Urothelium cell line (cell line): Measurements from ENCODE around the gene TPRKB.
"Not testable (repeated sequence)": the region's sequence is repeated elsewhere in the genome, so short reads cannot be mapped to it uniquely, and the experiment has no call there.

Source experiments
- DNase-seq: peaks from one replicate; pipeline ENCODE4 v3.0.0; 2011; ENCODE audit warnings: low spot score, mixed read lengths
- FAIRE-seq: peaks from 2 replicates; lab custom pipeline; 2011; peaks lifted over from hg19 to GRCh38; lab: Jason Lieb, UNC

Gene TPRKB

DNA sequence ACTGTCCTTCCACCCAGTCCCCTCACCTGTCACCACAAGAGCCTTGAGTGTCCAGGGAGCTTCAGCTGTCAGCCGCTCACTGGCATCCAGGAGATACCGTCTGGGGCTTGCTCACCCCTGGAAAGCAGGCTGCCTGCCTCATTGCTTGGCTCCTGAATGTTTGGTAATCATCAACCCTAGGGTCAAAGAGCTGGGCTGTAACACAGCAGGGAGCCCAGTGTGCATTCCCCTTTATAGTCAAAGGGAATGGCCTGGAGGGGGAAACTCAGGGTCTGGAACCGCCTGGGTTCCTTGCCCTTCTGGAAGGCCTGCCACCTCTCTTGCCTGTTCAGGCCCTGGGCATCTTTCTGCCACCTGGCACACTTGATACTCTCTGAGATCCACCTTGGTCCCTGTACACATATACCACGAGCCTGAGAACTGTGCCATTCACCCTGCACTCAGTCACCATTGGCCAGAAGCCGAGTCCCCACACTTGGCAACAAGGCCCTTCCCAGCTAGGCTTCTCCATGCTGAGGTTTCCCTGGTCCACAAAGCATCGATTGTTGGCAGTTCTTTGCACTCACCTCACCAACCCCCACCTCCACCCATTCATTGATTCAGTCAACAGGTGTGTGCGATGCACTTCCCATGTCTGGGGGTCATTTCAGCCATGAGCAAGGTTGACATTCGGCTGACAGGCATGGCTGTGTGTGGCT, 35.0 kb downstream of the TPRKB start:
- DNase-seq (no peak), FAIRE-seq (peak; percentile 5)

DNA sequence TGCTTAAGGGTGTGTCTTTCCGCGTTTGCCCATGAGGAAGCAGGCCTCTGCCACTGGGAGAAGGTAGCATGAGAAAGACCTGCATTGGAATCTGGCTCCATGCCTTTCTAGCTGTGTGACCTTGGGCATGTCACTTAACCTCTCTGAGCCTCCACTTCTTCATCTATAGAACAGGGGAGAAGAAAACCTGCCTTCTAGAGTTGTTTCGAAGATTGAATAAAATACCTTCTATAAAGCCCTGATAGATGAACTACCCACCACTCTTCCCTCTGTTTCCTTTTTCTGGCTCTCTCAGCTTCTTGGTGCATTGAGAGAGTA, 35.7 kb downstream of the TPRKB start:
- DNase-seq, FAIRE-seq: not testable (repeated sequence)

DNA sequence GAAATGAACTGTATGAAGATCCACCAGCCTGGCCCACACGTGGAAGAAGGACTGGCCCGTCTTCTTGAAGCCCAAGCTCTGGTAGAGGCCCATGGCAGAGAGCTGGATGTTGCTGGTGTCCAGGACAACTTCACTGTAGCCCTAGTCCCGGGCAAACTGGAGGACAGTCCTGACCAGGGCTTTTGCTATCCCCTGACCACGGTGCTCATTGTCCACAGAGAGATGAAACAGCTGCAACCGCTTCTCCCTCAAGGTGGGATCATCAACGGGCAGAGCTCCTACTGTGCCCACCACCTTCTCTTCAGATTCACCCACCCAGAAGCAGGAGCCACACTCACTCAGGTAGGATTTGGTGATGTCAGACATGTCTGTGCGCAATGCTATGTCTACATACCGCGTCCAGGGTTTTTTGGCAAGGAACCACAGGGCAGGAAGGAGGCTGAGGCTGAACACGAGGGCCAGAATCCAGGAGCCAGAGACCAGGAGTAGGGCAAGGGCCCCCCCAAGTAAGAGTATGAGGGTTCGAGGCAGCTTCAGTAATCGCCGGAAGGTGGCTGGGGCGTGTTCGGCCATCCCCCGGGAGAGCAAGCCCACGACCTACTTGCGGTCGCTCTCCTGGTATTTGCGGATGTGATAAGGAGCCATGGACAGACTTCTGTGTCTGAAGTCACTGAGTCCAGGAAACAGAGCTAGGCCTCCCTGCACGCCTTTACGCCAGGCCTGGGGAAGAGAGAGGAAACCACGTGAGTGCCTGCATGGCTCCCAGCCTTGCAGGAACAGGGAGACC, 36.3 kb downstream of the TPRKB start:
- no peak for DNase-seq
- no peak for FAIRE-seq

DNA sequence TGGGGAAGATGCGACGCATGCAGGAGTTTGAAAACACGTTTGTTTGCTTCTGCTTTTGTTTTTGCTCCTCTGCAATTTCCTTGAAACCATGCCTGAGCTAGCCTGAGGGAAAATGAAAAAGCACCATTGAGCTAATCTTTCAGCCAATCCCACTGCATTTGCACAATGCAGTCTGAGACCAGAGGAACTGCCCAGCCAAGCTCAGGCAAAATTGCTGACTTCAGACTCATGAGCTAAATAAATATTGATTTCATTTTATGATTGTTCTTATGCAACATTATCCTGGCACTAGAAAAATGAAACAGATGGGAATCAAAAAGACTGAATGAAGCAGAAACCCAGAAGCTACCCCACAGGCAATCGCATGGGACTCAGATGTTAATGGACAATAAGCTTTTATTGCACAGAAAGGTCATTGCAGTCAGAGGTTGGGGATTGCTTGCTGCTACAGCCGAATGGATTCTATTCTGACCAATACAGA, 37.0 kb downstream of the TPRKB start:
- DNase-seq (no peak), FAIRE-seq (no peak)

DNA sequence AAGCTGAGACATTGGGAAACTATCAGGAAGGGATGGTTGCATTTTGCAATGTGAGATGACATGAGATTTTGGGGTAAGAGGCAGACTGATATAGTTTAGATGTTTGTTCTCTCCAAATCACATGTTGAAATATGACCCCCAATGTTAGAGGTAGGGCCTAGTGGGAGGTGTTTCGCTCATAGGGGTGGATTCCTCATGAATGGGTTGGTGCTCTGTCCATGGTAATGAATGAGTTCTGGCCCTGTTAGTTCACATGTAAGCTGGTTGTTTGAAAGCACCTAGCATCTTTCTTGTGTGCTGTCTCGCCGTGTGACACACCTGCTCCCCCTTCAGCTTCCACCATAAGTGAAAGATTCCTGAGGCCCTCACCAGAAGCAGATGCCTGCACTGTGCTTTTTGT, 37.7 kb downstream of the TPRKB start:
- DNase-seq: no peak
- FAIRE-seq: no peak

DNA sequence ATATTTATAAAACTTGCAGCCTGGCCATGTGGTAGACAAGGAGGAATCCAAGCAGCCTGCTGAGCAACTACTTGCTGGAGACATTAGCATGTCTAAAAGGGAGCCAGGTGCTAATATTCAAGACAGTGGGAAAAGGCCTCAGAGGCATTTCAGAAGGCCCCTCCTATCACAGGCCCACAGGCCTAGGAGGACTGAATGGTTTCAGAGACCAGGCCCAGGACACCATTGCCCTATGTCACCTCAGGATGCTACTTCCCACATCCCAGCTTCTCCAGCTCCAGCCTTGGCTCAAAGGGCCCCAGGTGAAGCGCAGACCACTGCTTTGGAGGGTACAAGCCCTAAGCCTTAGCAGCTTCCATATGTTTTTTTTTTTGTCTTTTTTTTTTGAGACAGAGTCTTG, 39.0 kb downstream of the TPRKB start:
- no peak for DNase-seq

DNA sequence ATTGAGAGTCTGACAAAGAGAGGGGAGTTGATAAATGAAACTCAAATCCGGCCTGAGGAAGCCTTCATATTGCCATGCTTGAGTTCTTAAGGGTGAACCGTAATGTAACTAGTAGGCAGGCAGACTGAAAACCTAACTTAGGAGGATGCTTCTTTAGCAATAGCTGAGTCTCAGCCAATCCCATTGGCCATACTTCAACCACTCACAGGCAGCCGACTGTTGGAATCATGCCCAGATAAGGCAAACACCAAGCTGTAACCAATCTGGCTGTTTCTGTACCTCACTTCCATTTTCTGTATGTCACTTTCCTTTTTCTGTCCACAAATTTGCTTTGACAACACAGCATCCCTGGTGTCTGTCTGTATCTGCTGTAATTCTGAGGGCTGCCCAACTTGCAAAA, 39.5 kb downstream of the TPRKB start:
- DNase-seq (no peak), FAIRE-seq (no peak)

More for the DNA sequence above, 39.0 kb downstream of the TPRKB start:
- no peak for FAIRE-seq

DNA sequence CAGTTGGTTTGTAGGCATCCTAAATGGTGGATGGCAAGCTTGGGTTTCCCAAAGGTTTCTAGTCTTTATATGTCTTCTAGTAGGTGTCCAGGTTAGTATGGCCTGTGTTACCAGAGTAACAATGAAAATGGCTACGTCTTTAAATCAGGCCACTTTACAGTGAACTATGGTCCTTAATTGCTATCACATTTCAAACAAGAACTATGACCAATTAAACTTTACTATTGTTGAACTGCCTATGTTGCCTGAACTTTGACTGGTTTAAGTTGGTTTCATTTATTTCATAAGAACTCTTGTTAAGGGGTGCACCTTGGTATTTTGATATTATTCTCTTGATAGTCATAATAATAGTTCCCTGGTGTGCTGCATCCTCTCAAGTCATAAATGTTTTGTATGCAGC, 40.2 kb downstream of the TPRKB start:
- FAIRE-seq, DNase-seq: not testable (repeated sequence)

DNA sequence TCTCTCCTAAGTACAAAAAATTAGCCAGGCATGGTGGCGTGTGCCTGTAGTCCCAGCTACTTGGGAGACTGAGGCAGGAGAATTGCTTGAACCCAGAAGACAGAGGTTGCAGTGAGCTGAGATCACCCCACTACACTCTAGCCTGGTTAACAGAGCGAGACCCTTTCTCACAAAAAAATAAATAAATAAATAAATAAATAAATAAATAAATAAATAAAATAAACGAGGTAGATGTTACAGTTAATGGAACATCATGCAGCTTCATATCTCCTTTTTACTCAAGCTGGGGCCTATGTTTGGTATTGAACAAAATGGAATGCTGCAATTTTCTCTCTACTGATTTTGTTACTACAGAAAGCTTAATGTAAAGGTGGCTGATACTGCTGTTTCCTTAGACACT, 40.6 kb downstream of the TPRKB start:
- not testable (repeated sequence) for FAIRE-seq

DNA sequence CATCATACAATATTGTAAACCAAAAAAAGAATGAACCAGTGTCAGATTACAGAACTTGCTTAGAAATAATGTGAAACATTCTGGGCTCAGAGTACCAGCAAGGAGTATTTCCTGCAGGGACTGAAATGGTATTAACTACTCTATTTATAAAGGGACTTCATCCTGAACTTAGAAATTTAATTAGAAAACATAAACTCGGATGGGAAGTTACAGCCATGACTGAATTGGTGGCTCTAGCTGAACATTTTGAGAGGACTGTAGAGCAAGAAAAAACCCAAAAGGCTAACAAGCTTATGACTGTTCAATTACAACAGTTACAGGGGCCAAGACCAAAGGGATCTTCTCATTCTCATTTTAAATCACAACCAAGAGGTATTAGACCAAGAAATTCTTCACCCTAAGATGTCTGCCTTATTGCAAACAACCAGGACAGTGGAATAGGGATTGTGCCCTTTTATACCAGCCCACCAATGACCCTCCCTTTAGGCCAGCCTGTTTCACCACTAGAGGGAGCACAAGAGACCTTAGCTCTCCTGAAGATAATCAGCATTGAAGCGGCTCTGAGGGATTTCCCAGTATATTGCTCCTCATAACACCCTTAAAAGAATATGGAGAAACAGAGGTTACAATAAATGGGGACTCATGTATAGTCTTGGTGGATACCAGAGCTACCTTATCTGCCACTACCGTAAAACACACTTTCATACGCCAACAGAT, 46.6 kb downstream of the TPRKB start:
- DNase-seq: not testable (repeated sequence)
- FAIRE-seq: peak; percentile 55

More for the DNA sequence above, 40.6 kb downstream of the TPRKB start:
- DNase-seq: not testable (repeated sequence)

DNA sequence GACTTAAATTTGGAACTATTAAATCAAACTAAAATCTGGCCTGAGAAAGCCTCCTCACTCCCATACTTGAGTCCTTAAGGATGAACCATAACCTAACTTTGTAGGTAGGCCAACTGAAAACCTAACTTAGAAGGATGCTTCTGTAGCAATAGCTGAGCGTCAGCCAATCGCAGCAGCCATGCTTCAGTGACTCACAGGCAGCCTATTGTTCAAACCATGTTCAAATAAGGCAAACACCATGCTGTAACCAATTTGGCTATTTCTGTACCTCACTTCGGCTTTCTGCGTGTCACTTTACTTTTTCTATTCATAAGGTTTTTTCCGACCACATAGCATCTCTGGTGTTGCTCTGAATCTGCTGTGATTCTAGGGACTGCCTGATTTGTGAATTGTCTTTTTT, 48.7 kb downstream of the TPRKB start:
- not testable (repeated sequence) for FAIRE-seq, DNase-seq

DNA sequence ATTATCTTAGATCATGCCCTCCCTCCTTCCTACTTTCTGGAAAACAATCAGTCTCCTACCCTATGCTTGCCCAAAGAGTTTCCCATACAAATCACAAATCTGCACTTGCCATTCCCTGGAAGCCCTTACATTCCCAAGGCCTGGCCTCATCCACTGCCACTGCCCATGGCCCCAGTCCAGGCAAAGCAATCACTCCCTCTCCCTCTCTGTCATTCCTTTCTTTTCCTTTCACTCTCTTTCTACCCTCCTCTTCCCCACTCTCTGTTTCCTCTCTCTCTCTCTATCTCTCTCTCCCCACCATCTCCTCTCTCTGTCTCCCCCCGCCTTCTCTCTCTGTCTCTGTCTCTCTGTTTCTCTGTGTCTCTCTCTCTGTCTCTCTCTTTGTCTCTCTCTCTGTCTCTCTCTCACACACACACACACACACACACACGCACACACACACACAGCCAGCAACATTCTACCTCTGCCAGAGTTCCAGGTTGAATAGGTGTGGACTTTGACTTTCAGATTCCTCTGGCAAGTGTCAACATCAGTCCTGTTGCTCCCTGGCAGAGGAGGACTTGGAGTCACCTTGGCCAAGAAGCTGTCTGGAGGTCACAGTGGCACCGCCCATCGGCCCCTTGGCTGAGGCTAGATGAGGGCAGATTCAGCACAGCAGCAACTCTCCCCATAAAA, 51.2 kb downstream of the TPRKB start:
- DNase-seq (no peak), FAIRE-seq (no peak)

DNA sequence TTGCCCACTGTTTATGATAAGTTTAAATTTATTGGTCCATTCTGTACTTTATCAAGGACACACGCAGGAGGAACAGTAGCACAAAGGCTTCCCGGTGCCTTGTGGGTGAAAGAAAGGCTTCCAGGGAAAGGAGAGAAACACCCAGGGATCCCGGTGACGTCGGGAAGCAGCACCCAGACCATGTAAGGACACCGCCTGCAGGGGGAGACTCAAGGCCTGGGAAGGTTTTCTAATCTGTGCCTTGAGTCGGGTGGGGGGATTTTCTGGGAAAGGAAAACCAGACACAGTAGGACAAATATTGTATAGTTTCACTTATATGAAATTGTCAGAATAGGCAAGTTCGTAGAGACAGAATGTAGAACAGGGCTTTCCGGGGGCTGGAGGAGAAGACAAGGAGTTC, 52.2 kb downstream of the TPRKB start:
- peak; percentile 59 for FAIRE-seq
- DNase-seq: not testable (repeated sequence)

DNA sequence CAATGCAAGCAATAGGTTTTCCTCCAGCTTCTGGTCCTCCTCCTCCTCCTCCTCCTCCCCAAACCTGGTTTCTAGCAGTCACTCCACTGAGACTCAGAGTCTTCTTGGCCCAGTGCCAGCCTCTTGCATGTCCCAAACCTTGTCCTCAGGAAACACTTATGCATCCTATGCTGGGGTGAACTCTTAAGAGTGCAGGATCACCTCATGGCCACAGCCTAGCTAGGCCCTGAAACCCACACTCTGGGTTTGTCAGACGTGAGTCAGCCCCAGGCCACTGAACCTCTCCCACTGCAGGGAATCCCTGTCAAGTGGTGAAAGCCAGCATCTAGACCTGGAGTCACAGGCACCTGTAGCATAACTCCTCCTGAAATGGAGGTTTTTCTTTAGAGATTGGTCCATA, 52.8 kb downstream of the TPRKB start:
- not testable (repeated sequence) for FAIRE-seq, DNase-seq

DNA sequence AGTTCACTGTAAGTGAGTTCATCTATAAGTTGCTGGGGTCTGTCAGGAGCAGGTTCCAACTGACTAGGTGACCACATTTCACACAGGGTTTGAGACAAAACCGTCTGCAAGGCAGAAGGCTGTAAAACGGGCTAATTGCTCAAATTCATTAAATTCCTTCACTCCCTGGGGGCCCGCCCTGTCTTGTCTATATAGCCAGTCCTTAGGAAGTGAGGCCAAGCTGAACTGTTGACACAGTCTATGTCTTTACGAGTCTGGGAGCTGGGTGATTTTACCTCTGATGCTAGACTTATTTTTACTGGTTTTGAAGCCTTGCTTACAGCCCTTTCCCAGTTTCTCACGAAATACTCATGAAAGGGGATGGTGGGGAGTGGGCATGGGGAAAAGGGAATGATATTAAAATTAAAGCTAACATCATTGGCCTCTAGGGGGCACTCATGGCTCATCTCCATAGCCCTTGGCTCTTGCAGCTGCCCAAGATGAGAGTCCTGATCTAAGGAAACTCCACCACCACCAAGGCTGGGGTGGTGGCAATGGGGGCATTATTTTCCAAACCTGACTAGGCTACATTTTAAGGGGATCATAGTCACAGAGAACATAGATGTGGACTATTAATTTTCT, 57.1 kb downstream of the TPRKB start:
- not testable (repeated sequence) for FAIRE-seq, DNase-seq
